HG03432 (cell line): ENCODE results near the gene MAGI1.

Experiments used
- ATAC-seq: cut with Tn5 transposase; IDR thresholded peaks from one replicate; pipeline ENCODE4 v1.9.1; 2021; ENCODE audit warnings: mild to moderate bottlenecking, moderate library complexity; ENCODE audit not compliant: unreplicated experiment

Gene MAGI1

GRCh38 chr3:65948841-65949573 is 89.7 kb downstream of the MAGI1 start:
- ATAC-seq, result no peak

- no peak for ATAC-seq
Measured at GRCh38 chr3:65946438-65946837, 92.3 kb downstream of the MAGI1 start.

GRCh38 chr3:65945953-65946352 is 92.8 kb downstream of the MAGI1 start:
- no peak for ATAC-seq

GRCh38 chr3:65945480-65945879 is 93.2 kb downstream of the MAGI1 start:
- no peak for ATAC-seq

GRCh38 chr3:65944252-65944651 is 94.5 kb downstream of the MAGI1 start:
- no peak for ATAC-seq

- ATAC-seq, result no peak
Measured at GRCh38 chr3:65939801-65940246, 98.9 kb downstream of the MAGI1 start.

GRCh38 chr3:65939184-65939583 is 99.5 kb downstream of the MAGI1 start:
- no peak for ATAC-seq

GRCh38 chr3:65938676-65939075 is 100.0 kb downstream of the MAGI1 start:
- no peak for ATAC-seq

GRCh38 chr3:65938147-65938546 is 100.6 kb downstream of the MAGI1 start:
- ATAC-seq, result no peak

- no peak for ATAC-seq
Measured at GRCh38 chr3:65936908-65937638, 101.6 kb downstream of the MAGI1 start.

- ATAC-seq, result no peak
Measured at GRCh38 chr3:65935724-65936123, 103.0 kb downstream of the MAGI1 start.

GRCh38 chr3:65930648-65931047 is 108.1 kb downstream of the MAGI1 start:
- ATAC-seq, result no peak

GRCh38 chr3:65928110-65928509 is 110.6 kb downstream of the MAGI1 start:
- no peak for ATAC-seq

GRCh38 chr3:65927576-65927975 is 111.1 kb downstream of the MAGI1 start:
- ATAC-seq, result no peak

GRCh38 chr3:65925254-65925954 is 113.3 kb downstream of the MAGI1 start:
- ATAC-seq, result no peak

- no peak for ATAC-seq
Measured at GRCh38 chr3:65924762-65925161, 114.0 kb downstream of the MAGI1 start.

GRCh38 chr3:65922441-65922840 is 116.3 kb downstream of the MAGI1 start:
- ATAC-seq, result no peak

GRCh38 chr3:65919826-65920225 is 118.9 kb downstream of the MAGI1 start:
- no peak for ATAC-seq

- ATAC-seq, result no peak
Measured at GRCh38 chr3:65915477-65915876, 123.2 kb downstream of the MAGI1 start.

- no peak for ATAC-seq
Measured at GRCh38 chr3:65914740-65915367, 123.9 kb downstream of the MAGI1 start.

- no peak for ATAC-seq
Measured at GRCh38 chr3:65914032-65914739, 124.5 kb downstream of the MAGI1 start.
